Gastroesophageal sphincter (tissue), 3 donors: ENCODE data around the gene RTKN.

Source experiments
- EP300 ChIP-seq: sonication (generic); formaldehyde crosslinking; IDR thresholded peaks from one replicate; pipeline ENCODE4 v1.6.1; 2017; ENCODE audit warnings: antibody characterized with exemption, mild to moderate bottlenecking
- POLR2A ChIP-seq, 2 donors: fragments of 450-650 bp; IDR thresholded peaks; one replicate each; pipeline ENCODE4 v1.6.1; 2017; ENCODE audit warnings: antibody characterized with exemption in 2 of 2, mild to moderate bottlenecking in 2 of 2, moderate library complexity in 1 of 2
- POLR2AphosphoS5 ChIP-seq: sonication (generic); formaldehyde crosslinking; IDR thresholded peaks from one replicate; pipeline ENCODE4 v1.6.1; 2017; ENCODE audit warnings: antibody characterized with exemption
- TF ChIP-seq, protein P1 (sequence below), 4 experiments: fragments of 200-600 bp in 2 of 4; fragments of 450-650 bp in 2 of 4; sonication (generic) in 1 of 4; IDR thresholded peaks; one replicate each; pipeline ENCODE4 v1.5.1; 2017 to 2019; ENCODE audit warnings: antibody characterized with exemption in 4 of 4, mild to moderate bottlenecking in 2 of 4, moderate library complexity in 2 of 4

DNA sequence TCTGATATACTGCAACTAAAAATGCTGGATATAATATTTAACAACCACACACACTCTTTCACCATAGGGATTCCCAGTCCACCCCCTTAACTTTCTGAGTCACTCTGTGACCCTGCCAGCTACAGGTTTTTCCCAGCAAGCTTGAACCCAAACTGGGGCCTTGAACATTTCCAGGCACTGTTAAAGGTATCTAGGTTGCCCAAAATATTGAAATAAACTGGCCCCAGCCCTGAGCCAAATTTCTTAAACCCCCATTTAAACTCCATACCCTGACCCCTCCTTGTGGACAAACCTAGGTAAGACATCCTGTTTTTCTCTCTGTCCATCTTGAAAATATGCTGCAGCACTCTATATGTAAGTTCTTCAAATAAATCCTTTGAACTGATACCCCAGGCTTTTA lies 42.0 kb downstream of the RTKN start:
- TF ChIP-seq, protein P1, sequence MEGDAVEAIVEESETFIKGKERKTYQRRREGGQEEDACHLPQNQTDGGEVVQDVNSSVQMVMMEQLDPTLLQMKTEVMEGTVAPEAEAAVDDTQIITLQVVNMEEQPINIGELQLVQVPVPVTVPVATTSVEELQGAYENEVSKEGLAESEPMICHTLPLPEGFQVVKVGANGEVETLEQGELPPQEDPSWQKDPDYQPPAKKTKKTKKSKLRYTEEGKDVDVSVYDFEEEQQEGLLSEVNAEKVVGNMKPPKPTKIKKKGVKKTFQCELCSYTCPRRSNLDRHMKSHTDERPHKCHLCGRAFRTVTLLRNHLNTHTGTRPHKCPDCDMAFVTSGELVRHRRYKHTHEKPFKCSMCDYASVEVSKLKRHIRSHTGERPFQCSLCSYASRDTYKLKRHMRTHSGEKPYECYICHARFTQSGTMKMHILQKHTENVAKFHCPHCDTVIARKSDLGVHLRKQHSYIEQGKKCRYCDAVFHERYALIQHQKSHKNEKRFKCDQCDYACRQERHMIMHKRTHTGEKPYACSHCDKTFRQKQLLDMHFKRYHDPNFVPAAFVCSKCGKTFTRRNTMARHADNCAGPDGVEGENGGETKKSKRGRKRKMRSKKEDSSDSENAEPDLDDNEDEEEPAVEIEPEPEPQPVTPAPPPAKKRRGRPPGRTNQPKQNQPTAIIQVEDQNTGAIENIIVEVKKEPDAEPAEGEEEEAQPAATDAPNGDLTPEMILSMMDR (IDR thresholded peaks at IDR 0.05): peak in 3 of 4 experiments; percentile 8 to 45 (median 37)
- no peak for TF ChIP-seq POLR2A (IDR thresholded peaks at IDR 0.05)
- no peak for TF ChIP-seq POLR2AphosphoS5
- no peak for TF ChIP-seq EP300
